Measurements from ENCODE around the gene OR6C1.

Gene OR6C1

DNA sequence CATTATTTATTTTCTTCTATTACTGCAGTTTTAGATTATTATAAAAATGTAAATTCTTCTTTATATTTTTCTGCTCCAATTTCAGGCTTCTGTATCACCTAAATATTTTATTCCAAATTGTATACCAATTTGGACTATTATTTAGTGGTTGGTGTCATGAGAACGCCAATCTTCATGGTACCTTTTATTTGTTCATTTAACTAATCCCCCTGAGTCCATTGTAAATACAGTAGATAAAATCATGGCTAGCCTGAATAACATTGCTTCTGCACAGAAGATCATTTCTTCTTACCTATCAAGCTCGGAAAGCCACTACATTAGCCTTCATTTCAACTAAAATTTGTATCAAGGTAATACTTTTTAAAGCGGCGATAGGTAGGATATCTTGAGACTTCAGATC lies 48.5 kb downstream of the OR6C1 start, which contains the start of gene OR6C75:
Gene OR6C75, plus strand, starts transcription at position 301 of the 400 bp plus-strand sequence. CDS start 2,136 bp downstream, outside the sequence.
- no peak within 1 kb of the TSS for H3K27ac ChIP-seq (ENCODE audit: low read length)
- H3K27me3 ChIP-seq (ENCODE audit: low read depth, low read length), result no peaks in the 10 kb centered on the region
- TF ChIP-seq CTCF (IDR thresholded peaks at IDR 0.05; ENCODE audit: low read depth, low read length) (no peak), EZH2phosphoT487 (IDR thresholded peaks at IDR 0.05; ENCODE audit: low read depth) (no peak)
- no peak within 1 kb of the TSS for H2AFZ ChIP-seq (ENCODE audit: low read depth, low read length)
- no peaks in the 10 kb centered on the region for H3K79me2 ChIP-seq (ENCODE audit: low read length)
- no peak within 1 kb of the TSS for H3K4me3 ChIP-seq (ENCODE audit: low read length)
- no peaks in the 10 kb centered on the region for H3K36me3 ChIP-seq (replicated peaks; ENCODE audit: low read depth, low read length)
- H4K20me1 ChIP-seq (ENCODE audit: insufficient read depth, low read length), result no peaks in the 10 kb centered on the region
- no peak within 1 kb of the TSS for H3K4me2 ChIP-seq (ENCODE audit: low read length)
- no peak within 1 kb of the TSS for H3K9ac ChIP-seq (ENCODE audit: low read length)
- H3K9me3 ChIP-seq (ENCODE audit: insufficient read depth, low read length), result no peaks in the 10 kb centered on the region
- H3K4me1 ChIP-seq (ENCODE audit: low read length), result no peaks in the 10 kb centered on the region

- no peaks in the 10 kb centered on the region for H3K79me2 ChIP-seq (ENCODE audit: low read length)
- H3K36me3 ChIP-seq (replicated peaks; ENCODE audit: low read depth, low read length), result no peaks in the 10 kb centered on the region
- no peaks in the 10 kb centered on the region for H3K9me3 ChIP-seq (ENCODE audit: insufficient read depth, low read length)
- no peaks in the 10 kb centered on the region for H3K27me3 ChIP-seq (ENCODE audit: low read depth, low read length)
- no peak overlapping the region for H3K27ac ChIP-seq (ENCODE audit: low read length)
- no peaks in the 10 kb centered on the region for H3K4me1 ChIP-seq (ENCODE audit: low read length)
- no peaks in the 10 kb centered on the region for H4K20me1 ChIP-seq (ENCODE audit: insufficient read depth, low read length)
- no peak overlapping the region for H3K4me2 ChIP-seq (ENCODE audit: low read length)
- TF ChIP-seq EZH2phosphoT487 (IDR thresholded peaks at IDR 0.05; ENCODE audit: low read depth) (no peak), CTCF (IDR thresholded peaks at IDR 0.05; ENCODE audit: low read depth, low read length) (no peak)
- H3K4me3 ChIP-seq (ENCODE audit: low read length), result no peak overlapping the region
- no peak overlapping the region for H3K9ac ChIP-seq (ENCODE audit: low read length)
- H2AFZ ChIP-seq (ENCODE audit: low read depth, low read length), result no peak overlapping the region
These were observed 50.9 kb downstream of the OR6C1 start for GRCh38 chr12:55365086-55365485.
